SK-N-SH (cell line): ENCODE measurements around the gene STPG1. TPM values are rescaled to one million over a fixed set of nuclear protein-coding genes. Genes with fewer than 3 reads are reported as not detected.

Experiments used
- CTCF ChIA-PET: fragments of 300-600, 350-600 bp; formaldehyde crosslinking; extraction: SDS; loops from one replicate; lab custom pipeline; 2021; lab: Yijun Ruan, JAX
- POLR2A ChIA-PET: fragments of 350-600 bp; sonication (Branson Sonifier 250); formaldehyde crosslinking; extraction: SDS; loops from one replicate; lab custom pipeline; 2020; ENCODE audit warnings: antibody characterized with exemption, inconsistent platforms; lab: Yijun Ruan, JAX
- DNase-seq: peaks from one replicate; pipeline ENCODE4 v3.0.0; 2012
- H2AFZ ChIP-seq: fragments of 200-600 bp; sonication (generic); 2 replicates; pipeline ENCODE4 v1.8.1; 2016; ENCODE audit warnings: antibody characterized with exemption, mild to moderate bottlenecking, low read depth
- H3F3A ChIP-seq: fragments of 200-600 bp; sonication (generic); replicated peaks from 2 replicates; pipeline ENCODE3; 2016; ENCODE audit warnings: antibody characterized with exemption, mild to moderate bottlenecking; ENCODE audit not compliant: insufficient read depth
- H3K27ac ChIP-seq, 2 experiments: fragments of 200-500 bp in 1 of 2; fragments of 200-600 bp in 1 of 2; sonication (Bioruptor generic) in 1 of 2; sonication (generic), shearing (Covaris generic) in 1 of 2; 2 replicates each; pipeline versions ENCODE4 v1.5.1 to v1.6.1; 2014 to 2016; ENCODE audit warnings: low read depth in 2 of 2, inconsistent platforms in 1 of 2, low read length in 1 of 2, mild to moderate bottlenecking in 1 of 2, mixed read lengths in 1 of 2
- H3K27me3 ChIP-seq: fragments of 200-600 bp; sonication (generic), shearing (Covaris generic); 2 replicates; pipeline ENCODE4 v1.6.1; 2016; ENCODE audit warnings: mixed run types; ENCODE audit not compliant: insufficient read depth
- H3K36me3 ChIP-seq, 2 experiments: fragments of 200-500 bp in 1 of 2; fragments of 200-600 bp in 1 of 2; sonication (Bioruptor generic) in 1 of 2; sonication (generic) in 1 of 2; replicated peaks in 1 of 2; 2 replicates each; pipeline versions ENCODE3 to v1.5.1; 2014 to 2016; ENCODE audit warnings: low read length in 1 of 2, mild to moderate bottlenecking in 1 of 2; ENCODE audit not compliant: insufficient read depth in 2 of 2, control insufficient read depth in 1 of 2
- H3K4me1 ChIP-seq, 2 experiments: fragments of 200-500 bp in 1 of 2; fragments of 200-600 bp in 1 of 2; sonication (Bioruptor generic) in 1 of 2; sonication (generic), shearing (Covaris generic) in 1 of 2; 2 replicates each; pipeline versions ENCODE4 v1.5.1 to v1.6.1; 2014 to 2016; ENCODE audit warnings: low read depth in 1 of 2, low read length in 1 of 2, mixed run types in 1 of 2; ENCODE audit not compliant: insufficient read depth in 2 of 2, control insufficient read depth in 1 of 2
- H3K4me2 ChIP-seq: fragments of 200-600 bp; sonication (generic), shearing (Covaris generic); 2 replicates; pipeline ENCODE4 v1.6.1; 2017; ENCODE audit warnings: mixed run types
- H3K4me3 ChIP-seq, 2 experiments: fragments of 200-500 bp in 1 of 2; fragments of 200-600 bp in 1 of 2; sonication (Bioruptor generic) in 1 of 2; sonication (generic), shearing (Covaris generic) in 1 of 2; 2 replicates each; pipeline versions ENCODE4 v1.5.1 to v1.8.1; 2014 to 2016; ENCODE audit warnings: low read depth in 2 of 2, inconsistent platforms in 1 of 2, low read length in 1 of 2, mild to moderate bottlenecking in 1 of 2, mixed read lengths in 1 of 2, moderate library complexity in 1 of 2
- H3K79me2 ChIP-seq: fragments of 200-600 bp; sonication (generic); 2 replicates; pipeline ENCODE4 v1.8.1; 2017; ENCODE audit warnings: mild to moderate bottlenecking; ENCODE audit not compliant: insufficient read depth
- H3K9ac ChIP-seq: fragments of 200-600 bp; sonication (generic); 2 replicates; pipeline ENCODE4 v1.6.1; 2017; ENCODE audit warnings: mixed run types
- H3K9me2 ChIP-seq: fragments of 200-600 bp; sonication (generic); 2 replicates; pipeline ENCODE4 v1.6.1; 2017; ENCODE audit warnings: mixed run types
- H3K9me3 ChIP-seq: fragments of 200-600 bp; sonication (generic); 2 replicates; pipeline ENCODE4 v1.6.1; 2017; ENCODE audit warnings: mixed run types, mild to moderate bottlenecking, moderate library complexity
- H4K20me1 ChIP-seq: fragments of 200-600 bp; sonication (generic); 2 replicates; pipeline ENCODE4 v1.6.1; 2017; ENCODE audit warnings: mild to moderate bottlenecking, mixed run types; ENCODE audit not compliant: insufficient read depth
- CTCF ChIP-seq: fragments of 200-600 bp; sonication (generic); IDR thresholded peaks from 2 replicates; pipeline ENCODE4 v1.6.1; 2017; ENCODE audit warnings: antibody characterized with exemption, mild to moderate bottlenecking, moderate library complexity
- ELF1 ChIP-seq: IDR thresholded peaks from 2 replicates; pipeline ENCODE4 v1.4.0; 2012
- FOSL2 ChIP-seq: IDR thresholded peaks from 2 replicates; pipeline ENCODE4 v1.4.0; 2012; ENCODE audit warnings: low read depth, mild to moderate bottlenecking, moderate library complexity, borderline replicate concordance
- GATA2 ChIP-seq: sonication (generic); formaldehyde crosslinking; IDR thresholded peaks from 2 replicates; pipeline ENCODE4 v1.5.0; 2020; ENCODE audit warnings: mild to moderate bottlenecking, missing genetic modification reagents
- IRF3 ChIP-seq: fragments of 150-350 bp; IDR thresholded peaks from 2 replicates; pipeline ENCODE4 v1.6.1; 2016; ENCODE audit warnings: mild to moderate bottlenecking, low read depth, low read length
- MAX ChIP-seq: IDR thresholded peaks from 2 replicates; pipeline ENCODE4 v1.4.0; 2012; ENCODE audit warnings: low read depth
- MXI1 ChIP-seq: IDR thresholded peaks from 2 replicates; pipeline ENCODE4 v1.6.1; 2012; ENCODE audit warnings: mild to moderate bottlenecking, low read depth, low read length, improper control_type of control experiment
- NRF1 ChIP-seq: IDR thresholded peaks from 2 replicates; pipeline ENCODE4 v1.6.1; 2012; ENCODE audit warnings: low read depth, mild to moderate bottlenecking, low read length
- RAD21 ChIP-seq: IDR thresholded peaks from 2 replicates; pipeline ENCODE4 v1.6.1; 2012; ENCODE audit warnings: mild to moderate bottlenecking, low read length
- RCOR1 ChIP-seq: fragments of 150-350 bp; IDR thresholded peaks from 2 replicates; pipeline ENCODE4 v1.6.1; 2017; ENCODE audit warnings: antibody characterized with exemption, low read length
- SIN3A ChIP-seq: IDR thresholded peaks from 2 replicates; pipeline ENCODE4 v1.6.1; 2012; ENCODE audit warnings: low read depth, mild to moderate bottlenecking, low read length, moderate library complexity, borderline replicate concordance
- SMC3 ChIP-seq: IDR thresholded peaks from 2 replicates; pipeline ENCODE4 v1.6.1; 2012; ENCODE audit warnings: low read depth, low read length, improper control_type of control experiment
- TAF1 ChIP-seq: IDR thresholded peaks from 2 replicates; pipeline ENCODE4 v1.6.1; 2012; ENCODE audit warnings: low read depth, mild to moderate bottlenecking, low read length, moderate library complexity, borderline replicate concordance
- TCF12 ChIP-seq: IDR thresholded peaks from 2 replicates; pipeline ENCODE4 v1.4.0; 2012
- TEAD4 ChIP-seq: IDR thresholded peaks from 2 replicates; pipeline ENCODE4 v1.4.0; 2012; ENCODE audit warnings: mild to moderate bottlenecking, borderline replicate concordance; ENCODE audit not compliant: insufficient read depth
- USF2 ChIP-seq: fragments of 150-350 bp; IDR thresholded peaks from 2 replicates; pipeline ENCODE4 v1.6.1; 2017; ENCODE audit warnings: antibody characterized with exemption, low read length, low read depth, borderline replicate concordance
- ZBTB33 ChIP-seq: IDR thresholded peaks from 2 replicates; pipeline ENCODE4 v1.4.0; 2012; ENCODE audit warnings: low read depth, borderline replicate concordance
- WGBS: methylation state at CpG from one replicate; pipeline ENCODE4 v1.1.6; 2017; ENCODE audit warnings: low lambda C conversion rate; 5-methylcytosine and 5-hydroxymethylcytosine counted together
- polyA plus RNA-seq, 3 experiments: library from polyadenylated mRNA; depleted of rRNA; stranded (reverse); fragments of >200 nt; gene quantifications; 2 replicates each; pipeline ENCODE4 v1.2.3, GENCODE V29; 2012

STPG1 gene
- polyA plus RNA-seq, 1 of the 3 experiments (the other 2 are of a cell fraction), result 8.7 TPM

- Histone ChIP-seq H3K27me3 (no peaks in the 10 kb centered on the region), H3K4me1 (peaks cover 17 to 39% of the 10 kb centered on the region in 2 experiments), H3K9me2 (no peaks in the 10 kb centered on the region), H2AFZ (no peak overlapping the region; the same call in 1 of the 2 replicates), H3K36me3 (no peaks in the 10 kb centered on the region), H3F3A (peaks cover 21% of the 10 kb centered on the region), H4K20me1 (no peaks in the 10 kb centered on the region), H3K9ac (no peak overlapping the region), H3K79me2 (peaks cover 45% of the 10 kb centered on the region; the same call in 1 of the 2 replicates), H3K4me2 (peak overlapping the region; percentile 91; the same call in 1 of the 2 replicates), H3K9me3 (no peaks in the 10 kb centered on the region), H3K4me3 (no peak overlapping the region; a peak in 2 of 4 replicates), H3K27ac (no peak overlapping the region; a peak in 1 of 4 replicates)
- 88% methylated on average over 22 of the region's 22 CpGs for WGBS
- TF ChIP-seq GATA2 (CRISPR knock-in tag), result no peak
- TF ChIP-seq USF2, result no peak
- no peak for TF ChIP-seq FOSL2
- no peak for TF ChIP-seq MXI1
- TF ChIP-seq ELF1, result no peak
- no peak for TF ChIP-seq RAD21
- TF ChIP-seq NRF1, result no peak
- TF ChIP-seq TEAD4, result no peak
- TF ChIP-seq IRF3, result no peak
- no peak for TF ChIP-seq CTCF
- no peak for TF ChIP-seq TCF12
- no peak for DNase-seq
- ChIA-PET POLR2A (interaction anchor here (0.6 kb wide), 1 partner anchor 100 kb away, joined by 3 read pairs; no protein-coding TSS in a partner anchor), CTCF (interaction anchor here (0.8 to 2.9 kb wide), 43 partner anchors 8 to 483 kb away, joined by 3 to 24 read pairs (median 5); no protein-coding TSS in a partner anchor)
Measured at GRCh38 chr1:24414775-24415333, 1.3 kb upstream of the STPG1 start.

GRCh38 chr1:24412408-24412807 is 1.2 kb downstream of the STPG1 start:
- H3K9me3 ChIP-seq, result peaks cover 9% of the 10 kb centered on the region; the same call in 1 of the 2 replicates
- WGBS, result 96% methylated on average over 1 of the region's 1 CpG
- DNase-seq, result no peak
- H2AFZ ChIP-seq, result no peak overlapping the region
- H3F3A ChIP-seq, result peaks cover 29% of the 10 kb centered on the region
- H3K27me3 ChIP-seq, result no peaks in the 10 kb centered on the region
- ChIA-PET CTCF (interaction anchor here (0.6 to 5.6 kb wide), 3 partner anchors 20 to 223 kb away, joined by 3 to 39 read pairs (median 10); no protein-coding TSS in a partner anchor), POLR2A (no interaction called here)
- no peaks in the 10 kb centered on the region for H3K9me2 ChIP-seq
- peaks cover 0 to 6% of the 10 kb centered on the region in 2 experiments for H3K36me3 ChIP-seq
- no peak overlapping the region for H3K9ac ChIP-seq
- peaks cover 17 to 19% of the 10 kb centered on the region in 2 experiments for H3K4me1 ChIP-seq
- peak overlapping the region; percentile 93 for H3K4me2 ChIP-seq
- peaks cover 43% of the 10 kb centered on the region for H3K79me2 ChIP-seq
- H4K20me1 ChIP-seq, result no peaks in the 10 kb centered on the region
- H3K4me3 ChIP-seq, result 0 out of 4 replicates have a peak overlapping the region, but pooled peaks of 1 of the 2 experiments have one; percentile 88
- H3K27ac ChIP-seq, result peak overlapping the region in 1 of 2 experiments; percentile 54; a peak in 2 of 4 replicates
- no peak for TF ChIP-seq SIN3A
- TF ChIP-seq RCOR1, result no peak
- TF ChIP-seq MAX, result no peak
- no peak for TF ChIP-seq TEAD4
- no peak for TF ChIP-seq CTCF
- TF ChIP-seq RAD21, result no peak
- no peak for TF ChIP-seq TAF1
- no peak for TF ChIP-seq ZBTB33
- no peak for TF ChIP-seq GATA2 (CRISPR knock-in tag)
- no peak for TF ChIP-seq SMC3
